ENCODE measurements around the gene S100Z.

S100Z gene

DNA sequence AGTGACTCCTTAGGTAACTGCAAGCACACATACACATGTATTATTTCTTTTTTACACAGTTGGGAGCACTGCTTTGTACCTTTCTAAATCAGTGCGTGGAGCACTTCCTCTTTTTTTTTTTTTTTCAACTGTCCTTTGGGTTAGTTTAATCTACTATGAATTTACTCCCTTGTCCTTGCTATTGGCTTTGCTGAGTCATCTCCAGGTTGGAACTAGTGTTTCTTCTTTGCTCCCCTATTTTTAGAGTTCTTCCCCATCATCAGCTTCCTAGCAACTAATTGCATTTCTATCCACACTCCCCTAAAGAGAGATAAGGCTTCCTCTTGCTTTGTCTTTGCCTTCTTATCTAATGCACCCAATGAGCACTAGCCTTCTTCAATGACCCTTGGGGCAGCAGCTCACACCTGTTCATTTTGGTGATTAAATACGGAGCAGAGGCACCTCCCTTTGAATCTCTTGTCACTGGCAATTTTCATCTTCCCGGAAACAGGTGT lies 24.3 kb downstream of the S100Z start:
- no peak overlapping the region for H2AFZ ChIP-seq (ENCODE audit: low read depth)
- H3K4me1 ChIP-seq (ENCODE audit: low read depth, poor library complexity, severe bottlenecking): peaks cover 6% of the 10 kb centered on the region
- no peak overlapping the region for H3K4me2 ChIP-seq

DNA sequence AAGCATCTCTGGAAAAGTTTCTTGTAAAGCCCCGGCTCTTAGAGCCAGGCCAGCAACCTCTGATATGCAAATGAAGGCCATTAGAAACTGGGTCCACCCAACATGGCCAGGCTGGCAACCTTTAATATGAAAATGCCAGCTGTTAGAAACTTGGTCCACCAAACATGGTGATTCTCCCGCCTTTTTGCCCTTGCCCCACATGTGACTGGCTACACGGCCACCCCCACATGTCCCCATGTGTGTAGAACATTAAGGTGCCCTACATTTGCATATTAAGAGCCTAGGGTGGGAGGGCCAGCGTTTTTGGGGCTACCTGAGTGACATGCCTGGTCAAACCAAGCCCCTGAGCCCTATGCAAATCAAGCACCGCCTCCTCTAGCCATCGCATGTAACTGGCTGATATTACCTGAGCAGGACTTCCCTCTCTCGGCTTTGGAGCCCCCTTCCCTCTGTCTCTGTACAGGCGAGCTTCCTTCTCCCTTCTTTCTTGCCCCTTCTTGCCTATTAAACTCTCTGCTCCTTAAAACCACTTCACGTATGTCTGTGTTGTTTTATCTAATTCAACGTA lies 39.0 kb downstream of the S100Z start:
- Histone ChIP-seq H4K20me1 (ENCODE audit: insufficient read depth) (no peaks in the 10 kb centered on the region), H2AFZ (ENCODE audit: low read depth) (no peak overlapping the region), H3K27me3 (ENCODE audit: insufficient read depth, low read depth) (no peaks in the 10 kb centered on the region), H3K4me3 (IDR thresholded peaks at IDR 0.05; ENCODE audit: insufficient read depth, low read depth, low read length) (no peak overlapping the region), H3K36me3 (ENCODE audit: insufficient read depth) (no peaks in the 10 kb centered on the region), H3K79me2 (ENCODE audit: insufficient read depth, low read depth) (no peaks in the 10 kb centered on the region), H3K4me1 (ENCODE audit: low read depth, poor library complexity, severe bottlenecking) (no peaks in the 10 kb centered on the region), H3K27ac (no peak overlapping the region), H3K9ac (no peak overlapping the region), H3K4me2 (no peak overlapping the region)
- TF ChIP-seq, protein P1, sequence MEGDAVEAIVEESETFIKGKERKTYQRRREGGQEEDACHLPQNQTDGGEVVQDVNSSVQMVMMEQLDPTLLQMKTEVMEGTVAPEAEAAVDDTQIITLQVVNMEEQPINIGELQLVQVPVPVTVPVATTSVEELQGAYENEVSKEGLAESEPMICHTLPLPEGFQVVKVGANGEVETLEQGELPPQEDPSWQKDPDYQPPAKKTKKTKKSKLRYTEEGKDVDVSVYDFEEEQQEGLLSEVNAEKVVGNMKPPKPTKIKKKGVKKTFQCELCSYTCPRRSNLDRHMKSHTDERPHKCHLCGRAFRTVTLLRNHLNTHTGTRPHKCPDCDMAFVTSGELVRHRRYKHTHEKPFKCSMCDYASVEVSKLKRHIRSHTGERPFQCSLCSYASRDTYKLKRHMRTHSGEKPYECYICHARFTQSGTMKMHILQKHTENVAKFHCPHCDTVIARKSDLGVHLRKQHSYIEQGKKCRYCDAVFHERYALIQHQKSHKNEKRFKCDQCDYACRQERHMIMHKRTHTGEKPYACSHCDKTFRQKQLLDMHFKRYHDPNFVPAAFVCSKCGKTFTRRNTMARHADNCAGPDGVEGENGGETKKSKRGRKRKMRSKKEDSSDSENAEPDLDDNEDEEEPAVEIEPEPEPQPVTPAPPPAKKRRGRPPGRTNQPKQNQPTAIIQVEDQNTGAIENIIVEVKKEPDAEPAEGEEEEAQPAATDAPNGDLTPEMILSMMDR (conservative IDR thresholded peaks at IDR 0.05; ENCODE audit: low read depth, low read length): no peak

More for the DNA sequence above, 24.3 kb downstream of the S100Z start:
- no peaks in the 10 kb centered on the region for H3K79me2 ChIP-seq (ENCODE audit: insufficient read depth, low read depth)
- H4K20me1 ChIP-seq (ENCODE audit: insufficient read depth): no peaks in the 10 kb centered on the region
- TF ChIP-seq, protein P1 (conservative IDR thresholded peaks at IDR 0.05; ENCODE audit: low read depth, low read length): no peak
- H3K4me3 ChIP-seq (IDR thresholded peaks at IDR 0.05; ENCODE audit: insufficient read depth, low read depth, low read length): no peak overlapping the region
- no peak overlapping the region for H3K9ac ChIP-seq
- H3K27me3 ChIP-seq (ENCODE audit: insufficient read depth, low read depth): no peaks in the 10 kb centered on the region
- no peaks in the 10 kb centered on the region for H3K36me3 ChIP-seq (ENCODE audit: insufficient read depth)
- H3K27ac ChIP-seq: no peak overlapping the region

DNA sequence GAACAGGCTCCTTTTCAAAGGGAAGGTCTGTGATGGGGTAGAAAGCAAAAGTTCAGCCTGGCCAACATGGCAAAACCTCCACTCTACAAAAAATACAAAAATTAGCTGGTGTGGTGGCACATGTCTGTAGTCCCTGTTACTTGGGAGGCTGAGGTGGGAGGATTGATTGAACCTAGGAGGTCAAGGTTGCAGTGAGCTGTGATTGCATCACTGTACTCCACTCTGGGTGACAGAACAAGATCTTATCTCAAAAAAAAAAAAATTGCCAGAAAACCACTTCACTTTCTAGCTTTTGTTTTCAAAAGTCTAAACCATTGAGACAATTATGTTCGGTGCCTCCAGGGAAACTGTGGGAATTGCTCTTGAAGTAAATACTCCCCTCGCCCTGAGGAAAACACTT lies 43.5 kb downstream of the S100Z start:
- Histone ChIP-seq H3K4me1 (ENCODE audit: low read depth, poor library complexity, severe bottlenecking) (no peaks in the 10 kb centered on the region), H3K79me2 (ENCODE audit: insufficient read depth, low read depth) (no peaks in the 10 kb centered on the region), H3K27me3 (ENCODE audit: insufficient read depth, low read depth) (no peaks in the 10 kb centered on the region), H3K4me2 (no peak overlapping the region), H2AFZ (ENCODE audit: low read depth) (no peak overlapping the region), H3K36me3 (ENCODE audit: insufficient read depth) (no peaks in the 10 kb centered on the region), H3K4me3 (IDR thresholded peaks at IDR 0.05; ENCODE audit: insufficient read depth, low read depth, low read length) (no peak overlapping the region), H4K20me1 (ENCODE audit: insufficient read depth) (no peaks in the 10 kb centered on the region), H3K9ac (no peak overlapping the region), H3K27ac (no peak overlapping the region)
- TF ChIP-seq, protein P1 (conservative IDR thresholded peaks at IDR 0.05; ENCODE audit: low read depth, low read length): no peak

DNA sequence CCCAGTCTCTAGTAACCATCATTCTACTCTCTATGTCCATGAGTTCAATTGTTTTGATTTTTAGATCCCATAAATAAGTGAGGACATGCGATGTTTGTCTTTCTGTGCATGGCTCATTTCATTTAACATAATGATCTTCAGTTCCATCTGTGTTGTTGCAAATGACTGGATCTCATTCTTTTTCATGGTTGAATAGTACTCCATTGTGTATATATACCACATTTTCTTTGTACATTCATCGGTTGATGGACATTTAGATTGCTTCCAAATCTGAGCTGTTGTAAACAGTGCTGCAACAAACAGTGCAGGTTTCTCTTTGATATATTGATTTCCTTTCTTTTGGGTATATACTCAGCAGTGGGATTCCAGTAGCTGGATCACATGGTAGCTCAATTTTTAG lies 46.4 kb downstream of the S100Z start:
- no peak overlapping the region for H3K4me3 ChIP-seq (IDR thresholded peaks at IDR 0.05; ENCODE audit: insufficient read depth, low read depth, low read length)
- H3K27ac ChIP-seq: no peak overlapping the region
- H3K79me2 ChIP-seq (ENCODE audit: insufficient read depth, low read depth): no peaks in the 10 kb centered on the region
- H3K36me3 ChIP-seq (ENCODE audit: insufficient read depth): no peaks in the 10 kb centered on the region
- H3K4me1 ChIP-seq (ENCODE audit: low read depth, poor library complexity, severe bottlenecking): no peaks in the 10 kb centered on the region
- H2AFZ ChIP-seq (ENCODE audit: low read depth): no peak overlapping the region
- no peaks in the 10 kb centered on the region for H3K27me3 ChIP-seq (ENCODE audit: insufficient read depth, low read depth)
- no peaks in the 10 kb centered on the region for H4K20me1 ChIP-seq (ENCODE audit: insufficient read depth)
- no peak overlapping the region for H3K9ac ChIP-seq
- H3K4me2 ChIP-seq: no peak overlapping the region
- TF ChIP-seq, protein P1 (conservative IDR thresholded peaks at IDR 0.05; ENCODE audit: low read depth, low read length): no peak
